ENCODE results near the gene VMAC.

GRCh38 chr19:5895890-5896289, 8.8 kb upstream of the VMAC start:
- TF ChIP-seq POLR2A (IDR thresholded peaks at IDR 0.05): no peak
- no peak for TF ChIP-seq CTCF (IDR thresholded peaks at IDR 0.05)
- no peak for TF ChIP-seq POLR2AphosphoS5 (IDR thresholded peaks at IDR 0.05)
